ENCODE measurements around the gene TOM1L2. TPM values are rescaled to one million over a fixed set of nuclear protein-coding genes. Genes with fewer than 3 reads are reported as not detected.
A peak's percentile ranks its signal among the peaks of the same experiment; 100 is the strongest.
"Not testable (repeated sequence)": the region's sequence is repeated elsewhere in the genome, so short reads cannot be mapped to it uniquely, and the experiment has no call there.

Gene TOM1L2
- total and polyA plus RNA-seq, 8 donors, result 13.3 to 154 (median 41.1) TPM

- no peaks in the 10 kb centered on the region for H3K36me3 ChIP-seq
- DNase-seq, result peak; percentile 71 to 92
- intact Hi-C loops (cut with DNase I; ENCODE audit: low total_unique reads), result no loop called here
- TF ChIP-seq POLR2A (IDR thresholded peaks at IDR 0.05) (no peak), CTCF (IDR thresholded peaks at IDR 0.05) (peak in 5 of 7 experiments; percentile 60 to 76 (median 67)), POLR2AphosphoS5 (IDR thresholded peaks at IDR 0.05) (no peak), EP300 (IDR thresholded peaks at IDR 0.05) (no peak)
- H3K27ac ChIP-seq, result peak overlapping the region in 1 of 5 donors; percentile 25
- H3K4me1 ChIP-seq, result peaks cover 25 to 50% (median 39%) of the 10 kb centered on the region in 4 donors
- H3K4me3 ChIP-seq, result no peak overlapping the region
- no peaks in the 10 kb centered on the region for H3K9me3 ChIP-seq
- WGBS, 5 donors, result 34 to 44% (median 38%) methylated on average over 5 of the region's 5 CpGs
- H3K27me3 ChIP-seq, result no peaks in the 10 kb centered on the region
Observed at GRCh38 chr17:17919169-17920107, 52.8 kb downstream of the TOM1L2 start.

- H3K27ac ChIP-seq, result no peak overlapping the region
- intact Hi-C loops (cut with DNase I; ENCODE audit: low total_unique reads), result no loop called here
- no peaks in the 10 kb centered on the region for H3K9me3 ChIP-seq
- H3K4me1 ChIP-seq, result peaks cover 20 to 49% (median 38%) of the 10 kb centered on the region in 4 donors
- H3K27me3 ChIP-seq, result no peaks in the 10 kb centered on the region
- no peaks in the 10 kb centered on the region for H3K36me3 ChIP-seq
- DNase-seq, result no peak
- TF ChIP-seq EP300 (IDR thresholded peaks at IDR 0.05) (no peak), POLR2A (IDR thresholded peaks at IDR 0.05) (no peak), CTCF (IDR thresholded peaks at IDR 0.05) (no peak), POLR2AphosphoS5 (IDR thresholded peaks at IDR 0.05) (no peak)
- H3K4me3 ChIP-seq, result no peak overlapping the region
Observed at GRCh38 chr17:17917394-17917793, 54.8 kb downstream of the TOM1L2 start.

GRCh38 chr17:17915183-17915582, 57.0 kb downstream of the TOM1L2 start:
- Histone ChIP-seq H3K36me3 (no peaks in the 10 kb centered on the region), H3K4me1 (peaks cover 5 to 37% (median 25%) of the 10 kb centered on the region in 4 donors), H3K4me3 (no peak overlapping the region), H3K27me3 (no peaks in the 10 kb centered on the region), H3K9me3 (no peaks in the 10 kb centered on the region), H3K27ac (no peak overlapping the region)
- intact Hi-C loops (cut with DNase I; ENCODE audit: low total_unique reads), result no loop called here
- TF ChIP-seq EP300 (IDR thresholded peaks at IDR 0.05) (no peak), CTCF (IDR thresholded peaks at IDR 0.05) (no peak), POLR2AphosphoS5 (IDR thresholded peaks at IDR 0.05) (no peak), POLR2A (IDR thresholded peaks at IDR 0.05) (no peak)
- DNase-seq, result no peak

- 30 to 51% (median 36%) methylated on average over 4 of the region's 4 CpGs for WGBS, 5 donors
- H3K27ac ChIP-seq, result peak overlapping the region in 1 of 5 donors; percentile 27
- TF ChIP-seq POLR2AphosphoS5 (IDR thresholded peaks at IDR 0.05), result peak in 1 of 3 donors; percentile 33
- TF ChIP-seq CTCF (IDR thresholded peaks at IDR 0.05), result no peak
- peaks cover 5 to 27% (median 17%) of the 10 kb centered on the region in 4 donors for H3K4me1 ChIP-seq
- H3K9me3 ChIP-seq, result no peaks in the 10 kb centered on the region
- no peak overlapping the region for H3K4me3 ChIP-seq
- no peaks in the 10 kb centered on the region for H3K27me3 ChIP-seq
- intact Hi-C loops (cut with DNase I; ENCODE audit: low total_unique reads), result no loop called here
- H3K36me3 ChIP-seq, result no peaks in the 10 kb centered on the region
- DNase-seq, result peak; percentile 60 to 86
Observed at GRCh38 chr17:17913695-17914332, 58.4 kb downstream of the TOM1L2 start.

- WGBS, 5 donors, result 90 to 99% (median 98%) methylated on average over 2 to 18 of the region's 27 CpGs; no CpG with 5 or more reads in 1 of the 5 donors
- peaks cover 5 to 23% (median 16%) of the 10 kb centered on the region in 4 donors for H3K4me1 ChIP-seq
- H3K27me3 ChIP-seq; DNase-seq; H3K36me3 ChIP-seq; intact Hi-C loops (cut with DNase I; ENCODE audit: low total_unique reads); H3K4me3 ChIP-seq; H3K27ac ChIP-seq; H3K9me3 ChIP-seq: not testable (repeated sequence)
Observed at GRCh38 chr17:17912336-17912735, 59.9 kb downstream of the TOM1L2 start.

Measured in stomach (tissue), 9 donors.